GM19397 (cell line): ENCODE data around the gene GBX2.

Experiments used
- ATAC-seq: cut with Tn5 transposase; IDR thresholded peaks from one replicate; pipeline ENCODE4 v1.9.1; 2021; ENCODE audit warnings: mild to moderate bottlenecking, moderate library complexity; ENCODE audit not compliant: unreplicated experiment

GBX2 gene

DNA sequence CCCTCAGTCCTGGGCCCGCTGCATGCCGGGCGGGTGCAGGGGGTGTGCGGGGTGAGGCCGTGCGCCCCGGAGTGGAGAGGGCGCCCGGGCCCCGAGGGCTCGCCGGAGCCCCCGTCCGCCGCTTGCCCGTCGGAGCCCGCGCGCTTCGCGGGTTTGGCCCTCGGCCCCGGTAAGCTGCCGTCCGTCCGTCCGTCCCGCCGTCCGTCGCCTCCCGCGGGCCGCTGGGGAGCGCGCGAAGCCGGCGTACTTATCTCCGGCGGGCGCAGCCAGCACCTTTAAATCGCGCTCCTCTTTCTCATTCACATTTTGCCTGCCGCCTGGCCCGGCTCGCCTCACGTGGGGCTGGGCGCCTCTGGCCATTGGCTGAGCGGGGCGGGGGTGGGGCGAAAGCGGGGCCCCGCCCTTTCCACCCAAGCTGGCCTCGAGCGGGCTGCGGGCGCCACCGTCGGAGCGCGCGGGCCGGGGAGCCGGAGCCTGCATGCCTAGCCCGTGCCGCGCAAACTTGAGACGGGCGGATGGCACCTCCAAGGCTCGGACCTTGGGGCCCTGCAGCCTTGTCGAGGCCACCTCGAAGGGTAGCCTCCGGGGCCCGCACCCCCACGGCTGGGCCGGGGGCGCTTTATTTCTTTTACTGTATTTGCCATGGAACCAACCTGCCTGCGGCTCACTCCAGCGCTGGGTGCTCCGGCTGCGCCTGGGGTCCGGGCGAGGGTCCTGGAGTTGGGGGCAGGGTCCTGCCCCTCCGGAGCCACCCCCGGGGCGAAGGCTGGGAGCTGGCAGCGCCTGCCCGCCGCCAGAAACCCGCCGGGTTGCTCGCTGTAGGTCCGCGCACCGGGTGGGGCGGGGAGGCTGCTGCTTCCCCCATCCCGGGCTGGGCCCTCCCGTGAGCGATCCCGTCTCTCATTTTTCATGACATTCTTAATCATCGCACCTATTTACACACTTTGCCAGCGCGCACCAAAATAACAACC lies at the start of gene GBX2:
Gene GBX2 (minus strand): TSS at position 277 of the 971 bp plus-strand sequence. CDS start 415 bp downstream, outside the sequence.
- no peak for ATAC-seq

DNA sequence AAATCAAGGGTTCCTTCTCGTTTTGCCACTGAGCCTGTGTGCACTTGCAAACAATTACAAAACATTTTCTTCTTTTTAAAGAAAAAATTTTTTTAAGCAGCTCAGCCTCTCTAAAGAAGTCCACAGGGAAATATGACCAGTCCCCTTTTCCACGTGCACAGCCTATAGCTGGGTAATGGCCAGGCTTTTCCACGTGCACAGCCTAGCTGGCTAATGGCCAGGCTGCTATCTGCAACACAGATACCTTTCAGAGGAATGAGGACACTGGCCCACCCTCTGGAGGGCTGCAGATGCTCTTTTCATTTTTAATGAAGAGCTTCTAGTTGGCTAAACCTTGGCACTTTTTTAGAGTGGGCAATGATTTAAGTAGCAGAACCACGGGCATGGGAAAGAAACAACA lies 49.7 kb upstream of the GBX2 start:
- no peak for ATAC-seq

DNA sequence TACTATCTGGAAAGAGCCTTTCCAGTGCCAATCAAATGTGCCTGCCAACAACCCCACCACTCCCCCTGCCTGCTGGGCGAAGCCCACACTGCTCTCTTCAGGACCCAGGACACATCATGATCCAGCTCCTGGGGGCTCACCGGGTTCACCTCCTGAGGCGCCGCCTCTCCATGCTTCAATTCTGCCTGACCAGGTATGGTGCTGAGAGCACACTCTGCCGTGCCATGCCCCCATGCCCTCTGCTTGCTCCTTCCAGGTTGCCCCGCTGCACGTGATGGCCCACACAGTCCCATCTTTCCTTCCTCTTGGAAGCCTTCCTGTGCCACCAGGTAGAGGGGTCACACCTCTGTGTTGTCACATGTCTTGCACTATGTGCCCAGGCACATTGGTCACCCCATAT lies 48.5 kb upstream of the GBX2 start:
- ATAC-seq = no peak

DNA sequence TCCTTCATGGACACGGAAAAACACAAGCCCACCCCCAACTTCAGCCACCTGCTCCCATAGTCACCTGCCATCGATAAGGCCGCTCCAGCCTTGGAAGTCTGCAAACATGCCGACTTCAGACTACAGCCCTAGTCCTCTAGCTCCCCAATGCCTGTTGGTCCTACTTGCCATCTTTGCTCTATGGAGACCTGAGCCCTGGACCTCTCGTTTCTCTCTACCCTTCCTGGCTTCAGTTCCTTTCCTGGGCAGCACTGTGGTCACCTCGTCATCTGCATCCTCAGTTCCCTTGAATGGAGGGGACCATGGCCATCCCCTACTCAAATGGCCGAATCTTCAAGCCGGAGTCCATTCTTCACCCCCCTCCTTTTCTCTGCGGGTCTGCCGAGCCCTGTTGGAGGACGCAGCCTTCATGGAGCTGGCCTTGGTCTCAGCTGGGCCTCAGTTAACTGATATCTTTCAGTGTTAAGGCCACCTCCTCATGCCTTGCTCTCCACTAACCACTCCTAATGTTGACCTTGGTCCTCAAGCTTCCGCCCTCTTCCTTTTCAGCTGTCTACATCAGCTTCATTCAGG lies 47.7 kb upstream of the GBX2 start:
- no peak for ATAC-seq

DNA sequence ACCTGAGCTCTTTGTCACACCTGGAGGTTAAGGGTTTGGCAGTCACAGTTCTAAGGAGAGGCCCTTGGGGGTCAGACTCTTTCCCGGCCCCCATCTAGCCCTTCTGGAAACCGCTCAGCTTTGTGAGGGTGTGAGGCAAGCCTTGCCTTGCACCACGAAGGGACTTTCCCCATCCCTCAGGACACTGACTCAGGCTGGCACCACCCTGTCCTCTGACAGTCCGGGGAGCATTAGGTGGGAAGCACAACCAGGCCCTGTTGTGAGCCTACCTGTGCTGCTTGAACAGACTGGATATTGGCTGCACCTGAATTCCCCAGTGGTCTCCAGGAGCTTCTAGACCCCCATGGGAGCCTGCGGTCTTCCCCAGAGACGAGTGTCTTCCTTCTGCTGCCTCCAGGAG lies 47.0 kb upstream of the GBX2 start:
- ATAC-seq = no peak

DNA sequence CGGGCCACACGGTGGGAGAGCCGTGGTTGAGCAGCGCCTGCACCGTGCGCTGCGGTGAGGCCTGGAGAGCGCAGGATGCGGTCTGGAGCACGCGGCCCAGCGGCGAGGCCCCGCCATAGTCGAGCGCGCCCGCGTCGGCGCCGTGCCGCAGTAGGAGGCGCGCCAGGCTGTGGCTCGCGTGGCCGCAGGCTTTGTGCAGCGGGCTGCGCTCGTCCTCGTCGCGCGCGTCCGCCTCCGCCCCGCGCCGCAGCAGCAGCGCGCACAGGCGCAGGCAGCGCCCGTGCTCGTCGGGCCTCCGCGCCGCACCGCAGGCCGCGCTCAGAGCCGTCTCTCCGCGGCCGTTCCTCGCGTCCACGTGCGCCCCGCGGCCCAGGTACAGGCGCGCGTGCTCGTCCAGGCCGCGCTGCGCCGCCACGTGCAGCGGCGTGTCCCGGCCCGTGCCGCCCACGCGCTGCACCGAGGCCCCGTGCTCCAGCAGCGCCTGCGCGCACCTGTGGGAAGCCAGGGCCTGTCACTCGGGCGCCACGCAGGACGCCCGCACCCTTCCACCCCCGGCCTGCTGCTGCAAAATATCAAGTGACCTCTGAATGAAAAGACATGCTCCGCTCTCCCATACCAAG lies 46.3 kb upstream of the GBX2 start:
- no peak for ATAC-seq

DNA sequence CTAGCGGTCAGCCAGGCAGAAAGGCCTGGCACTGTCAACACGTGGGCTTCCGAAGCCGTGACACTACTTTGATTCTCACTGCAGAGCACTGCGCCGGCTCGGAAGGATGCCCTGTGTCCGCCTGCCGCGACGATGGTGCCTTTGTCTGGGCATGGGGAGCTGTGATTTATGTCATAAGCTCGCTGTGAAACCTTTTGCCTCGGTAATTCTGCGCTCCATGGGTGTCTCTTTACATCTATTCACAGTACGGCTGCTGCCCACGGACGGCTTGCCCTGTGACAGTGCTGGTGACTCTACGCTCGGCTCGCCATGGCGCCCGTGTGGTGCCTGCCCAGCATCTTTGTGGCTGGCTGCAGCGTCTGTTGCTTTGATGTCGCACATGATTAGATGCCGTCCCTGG lies 43.1 kb upstream of the GBX2 start:
- no peak for ATAC-seq

DNA sequence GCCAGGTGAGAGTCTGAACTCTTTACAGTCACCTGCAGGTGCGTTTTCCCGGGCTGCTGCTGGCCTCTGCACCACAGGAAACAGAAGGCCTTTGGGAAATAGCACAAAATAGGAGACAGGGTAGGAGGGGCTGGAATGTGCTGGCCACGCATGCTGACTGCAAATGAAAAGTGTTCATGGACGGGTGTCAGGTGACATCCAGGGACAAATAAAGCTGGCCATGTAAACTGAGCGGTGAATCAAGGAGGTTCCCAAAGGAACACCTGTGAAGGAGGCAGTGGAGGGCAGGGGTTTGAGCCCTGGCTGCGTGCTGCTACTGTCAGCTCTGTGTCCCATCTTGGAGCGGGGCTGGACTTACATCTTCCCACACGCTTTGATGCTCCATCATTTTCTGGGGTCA lies 42.4 kb upstream of the GBX2 start:
- ATAC-seq = no peak

DNA sequence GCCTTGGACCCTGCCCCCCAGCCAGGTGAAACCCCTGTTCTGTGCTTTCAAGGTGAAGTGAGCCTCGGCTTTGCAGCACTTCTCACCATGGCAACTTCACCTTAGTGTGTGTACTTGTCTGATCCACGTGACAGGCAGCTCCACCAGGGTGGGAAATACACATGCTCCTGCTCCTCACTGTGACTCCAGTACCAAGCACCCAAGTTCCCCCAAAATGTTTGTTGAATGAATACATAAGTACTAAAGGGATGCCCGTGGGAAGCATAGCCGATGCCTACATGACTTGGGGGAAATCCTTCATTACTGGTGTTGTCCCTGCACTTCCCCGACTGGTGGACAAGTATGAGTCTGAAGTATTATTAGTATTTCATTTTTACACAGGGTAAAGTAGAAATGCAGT lies 41.8 kb upstream of the GBX2 start:
- ATAC-seq = no peak

DNA sequence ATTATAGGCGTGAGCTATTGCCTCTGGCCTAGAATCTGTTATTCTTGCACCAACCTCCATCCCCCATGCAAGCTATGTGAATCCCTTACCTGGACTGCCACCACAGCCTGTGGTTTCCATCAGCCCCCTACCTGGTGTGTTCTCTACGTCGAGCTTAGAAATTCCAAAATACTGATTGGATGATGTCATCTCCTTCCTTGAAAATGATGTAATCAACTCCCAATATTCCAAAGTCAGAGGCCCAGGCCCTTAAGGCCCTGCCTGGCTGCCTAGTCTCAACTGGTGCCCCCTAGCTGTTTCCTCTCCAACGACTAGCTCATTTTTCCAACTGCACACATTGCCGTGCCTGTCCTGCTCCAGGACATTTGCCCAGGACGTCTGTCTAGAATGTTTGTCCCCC lies 41.3 kb upstream of the GBX2 start:
- ATAC-seq = no peak

DNA sequence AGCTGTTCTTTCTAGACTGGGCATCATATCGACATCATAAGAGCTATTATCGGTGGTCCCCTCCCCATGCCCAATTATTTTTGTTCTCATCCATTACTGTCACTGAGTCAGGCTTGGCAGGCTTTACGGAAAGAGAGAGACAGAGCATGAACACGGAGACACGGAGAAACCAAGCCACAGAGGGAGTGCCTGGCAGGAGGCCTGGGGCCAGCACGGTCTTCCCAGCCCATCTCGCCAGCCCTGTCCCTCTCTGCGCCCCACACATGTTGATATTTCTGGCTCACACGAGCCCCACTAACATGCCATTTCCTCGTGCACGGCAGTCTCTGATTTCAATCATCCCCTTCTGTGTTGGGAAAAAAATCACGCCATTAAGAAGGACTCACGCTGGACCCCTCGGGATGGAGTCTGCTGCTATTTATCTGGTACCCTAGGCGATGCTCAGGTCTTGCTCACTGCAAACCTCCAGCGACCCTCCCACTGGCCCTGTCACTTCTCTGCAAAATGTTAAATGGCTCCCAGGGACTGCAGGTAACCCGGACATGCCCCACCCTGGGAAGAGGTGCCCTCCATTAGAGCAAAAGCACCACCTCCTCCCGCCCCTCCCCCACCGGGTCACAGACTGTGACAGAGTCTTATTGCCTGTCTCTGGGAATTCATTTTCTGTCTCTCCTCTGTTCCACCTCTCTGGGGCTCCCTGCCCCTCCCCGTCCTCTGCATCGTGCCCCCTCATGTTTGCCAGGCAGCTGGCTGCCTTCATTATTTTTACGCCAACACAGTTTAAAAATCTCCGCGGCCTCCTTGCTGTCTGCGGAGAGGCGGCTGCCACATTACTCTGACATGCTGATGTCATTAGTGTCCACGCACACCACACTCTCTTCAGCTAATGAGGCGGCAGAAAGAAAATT lies 40.1 kb upstream of the GBX2 start:
- ATAC-seq = no peak

DNA sequence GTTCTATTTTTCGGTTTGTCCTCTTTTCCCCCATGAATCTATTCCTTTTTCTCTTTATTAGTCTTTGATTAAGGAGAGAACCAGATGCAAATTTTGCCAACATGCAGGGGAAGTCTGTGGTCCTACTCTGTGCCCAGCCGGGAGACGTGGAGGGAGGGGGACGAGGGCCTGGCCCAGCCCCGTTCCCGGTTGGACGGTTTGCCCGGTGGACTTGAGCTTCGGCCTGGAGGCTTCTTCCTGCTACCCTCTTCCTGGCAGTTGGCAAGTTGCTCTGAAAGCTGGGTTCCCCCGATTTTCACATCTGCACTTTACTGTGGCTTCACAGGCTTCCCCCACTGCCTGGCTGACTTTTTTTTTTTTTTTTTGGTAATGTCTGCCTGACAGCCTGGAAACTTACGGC lies 39.3 kb upstream of the GBX2 start:
- no peak for ATAC-seq

DNA sequence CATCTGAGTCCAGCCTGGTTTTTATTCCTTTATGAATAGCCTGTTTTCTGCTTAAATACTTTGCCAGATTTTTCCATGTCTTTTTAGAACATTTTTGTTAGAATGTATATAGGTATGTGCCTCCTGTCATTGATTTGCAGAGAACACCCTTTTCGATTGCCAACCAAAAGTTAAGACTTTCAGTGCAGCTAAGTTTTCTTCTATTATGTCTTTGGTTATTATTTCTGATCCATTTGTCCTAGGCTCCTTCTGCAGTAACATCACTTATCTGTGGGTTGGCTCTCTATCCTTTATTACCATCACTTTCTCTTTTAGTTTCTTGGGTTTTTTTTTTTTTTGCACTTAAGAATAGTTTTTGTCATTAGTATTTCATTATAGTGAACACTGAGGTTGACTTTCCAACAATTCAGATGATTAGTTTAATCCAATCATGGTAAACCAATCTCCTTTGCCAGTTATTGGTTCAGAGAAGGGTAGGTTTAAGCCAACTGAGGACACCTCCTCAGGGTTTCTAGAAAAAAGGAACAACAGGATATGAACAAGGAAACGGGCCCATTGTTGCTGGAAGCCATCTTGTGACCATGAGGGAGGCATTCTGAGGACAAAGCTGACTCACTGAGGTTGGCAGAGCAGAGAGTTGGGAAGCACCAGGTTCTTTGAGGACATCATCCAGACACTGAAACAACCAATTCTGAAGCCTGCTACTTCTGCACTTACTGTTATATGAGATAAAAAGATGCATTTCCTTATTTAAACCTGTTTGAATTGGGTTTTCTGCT lies 37.9 kb upstream of the GBX2 start:
- no peak for ATAC-seq

DNA sequence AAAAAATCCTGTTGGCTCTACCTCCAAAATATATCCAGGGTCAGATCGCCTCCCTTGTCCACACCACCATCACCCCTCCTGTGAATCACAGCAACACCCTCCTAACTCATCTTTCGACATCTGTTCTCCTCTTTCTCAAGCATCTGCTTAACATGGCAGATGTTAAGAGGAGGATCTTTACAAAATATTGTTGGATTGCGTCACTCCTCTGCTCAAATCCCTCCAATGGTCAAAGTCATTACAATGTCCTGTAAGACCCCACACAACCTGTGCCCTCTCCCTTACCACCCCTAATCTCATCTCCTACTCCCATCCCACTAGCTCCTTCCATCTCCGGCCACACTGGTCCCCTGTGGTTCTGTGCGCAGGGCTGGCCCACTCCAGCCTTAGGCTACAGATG lies 36.8 kb upstream of the GBX2 start:
- no peak for ATAC-seq

DNA sequence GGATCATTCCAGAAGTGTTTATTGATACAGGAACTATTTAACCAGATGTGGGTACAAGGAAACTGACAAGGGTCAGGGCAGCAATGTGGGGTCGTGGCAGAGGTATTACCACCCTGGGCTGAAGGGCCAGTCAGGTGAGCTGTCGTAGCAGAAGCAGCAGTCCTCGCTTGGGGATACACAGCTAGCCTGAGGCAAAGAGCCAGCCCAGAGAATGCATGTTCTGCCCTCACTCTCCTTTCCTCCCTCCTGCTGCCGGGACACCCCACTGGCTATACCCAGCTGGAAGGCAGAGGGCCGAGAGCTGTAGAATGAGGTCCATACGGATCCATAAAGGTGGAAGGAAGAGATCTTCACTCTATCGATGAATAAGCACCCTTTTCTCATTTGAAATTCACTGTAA lies 32.2 kb upstream of the GBX2 start:
- no peak for ATAC-seq

DNA sequence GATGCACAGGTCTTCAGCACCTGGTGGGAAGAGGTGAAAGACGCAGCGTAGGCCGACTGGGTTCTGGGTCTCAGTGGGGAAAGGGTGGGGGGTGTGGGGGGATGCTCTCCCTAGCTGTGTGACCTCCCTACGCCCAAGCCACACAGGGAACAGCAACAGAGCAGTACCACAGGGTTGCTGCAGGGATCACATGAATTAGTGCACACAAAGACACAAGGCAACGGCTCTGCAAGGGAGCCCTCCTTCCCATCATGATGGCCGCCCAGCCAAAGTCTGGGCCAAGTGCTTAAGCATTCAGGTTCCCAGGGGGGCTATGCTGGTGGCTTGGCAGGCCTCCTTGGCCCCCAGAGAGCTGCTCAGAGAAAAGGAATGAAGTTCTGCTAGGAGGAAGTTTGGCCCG lies 28.2 kb upstream of the GBX2 start:
- no peak for ATAC-seq

DNA sequence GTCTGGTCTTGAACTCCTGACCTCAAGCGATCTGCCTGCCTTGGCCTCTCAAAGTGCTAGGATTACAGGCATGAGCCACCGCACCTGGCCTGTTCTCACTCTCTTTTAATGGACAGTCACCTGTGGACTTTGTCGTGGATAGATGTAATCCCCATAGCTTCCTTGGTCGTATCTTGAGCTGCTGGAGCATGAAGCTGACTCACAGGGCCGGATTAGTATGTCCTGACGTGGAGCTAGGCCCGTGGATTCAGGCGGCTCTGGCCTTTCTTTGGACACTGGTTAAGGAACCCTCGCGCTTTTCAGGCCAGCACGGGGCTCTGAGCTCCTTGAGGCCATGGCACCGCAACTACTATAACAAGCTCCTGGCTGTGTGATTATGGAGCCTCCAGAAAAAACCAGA lies 27.5 kb upstream of the GBX2 start:
- ATAC-seq = no peak

DNA sequence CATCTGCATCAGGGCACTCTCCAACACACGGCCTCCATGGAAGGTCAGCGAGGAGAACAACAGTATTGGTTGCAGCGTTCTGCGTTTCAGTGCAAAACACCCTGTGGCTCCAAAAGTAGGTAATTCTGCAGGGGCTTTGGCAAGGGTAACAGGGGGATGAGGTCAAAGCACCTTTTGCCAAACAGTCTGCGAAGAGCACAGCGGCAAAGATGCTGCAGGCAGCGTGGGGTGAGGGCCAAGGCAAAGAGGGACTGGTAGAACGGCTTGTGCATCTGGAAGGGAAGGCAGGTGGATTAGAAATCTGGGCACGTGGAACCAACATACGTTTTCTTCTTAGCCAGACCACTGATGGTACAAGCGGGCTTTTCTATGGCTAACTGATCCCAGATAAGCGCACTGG lies 26.6 kb upstream of the GBX2 start:
- ATAC-seq = no peak

DNA sequence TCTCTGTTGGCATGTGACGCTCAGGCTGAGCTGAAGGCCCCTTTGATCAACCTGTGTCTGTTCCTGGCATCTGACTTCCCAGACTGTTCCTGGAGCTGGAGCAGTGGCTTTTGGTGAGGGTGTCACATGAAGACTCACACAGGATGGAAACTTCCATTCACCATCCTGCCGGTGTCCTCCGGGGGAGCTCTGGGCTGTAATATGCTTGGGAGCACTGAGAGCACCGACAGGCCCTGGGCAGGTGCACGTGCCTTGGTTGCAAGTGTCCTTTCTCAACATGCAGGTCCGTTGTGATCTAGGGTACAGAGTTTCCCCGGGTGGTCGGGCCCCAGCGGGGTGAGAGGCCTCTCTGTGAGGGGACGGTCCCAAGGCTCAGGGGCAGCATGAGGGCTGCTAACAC lies 24.8 kb upstream of the GBX2 start:
- no peak for ATAC-seq

DNA sequence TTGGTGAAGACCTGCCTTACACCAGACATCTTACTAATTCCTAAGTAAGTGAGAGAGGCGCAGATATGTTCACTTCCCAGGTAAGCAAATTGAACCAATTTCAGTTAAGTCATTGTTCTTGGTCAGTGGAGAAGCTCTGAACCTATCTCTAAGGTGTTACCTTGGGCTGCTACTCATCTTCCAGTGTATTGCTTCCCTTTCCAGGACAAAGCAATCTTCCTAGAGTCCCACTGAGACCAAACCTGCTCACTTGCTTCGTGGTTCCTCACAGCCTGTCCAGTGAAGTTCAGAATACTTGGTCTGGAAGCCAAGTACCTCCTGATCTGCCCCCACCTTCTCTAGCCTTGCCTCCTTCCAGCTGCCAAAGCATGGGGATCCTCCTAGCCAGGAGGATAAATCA lies 22.5 kb upstream of the GBX2 start:
- no peak for ATAC-seq
